Measurements from ENCODE around the gene MTIF3. TPM values are rescaled to one million over a fixed set of nuclear protein-coding genes. Genes with fewer than 3 reads are reported as not detected.

The MTIF3 gene
- polyA plus RNA-seq, 1 of the 3 experiments (the other 2 are of a cell fraction): 29.5 TPM

DNA sequence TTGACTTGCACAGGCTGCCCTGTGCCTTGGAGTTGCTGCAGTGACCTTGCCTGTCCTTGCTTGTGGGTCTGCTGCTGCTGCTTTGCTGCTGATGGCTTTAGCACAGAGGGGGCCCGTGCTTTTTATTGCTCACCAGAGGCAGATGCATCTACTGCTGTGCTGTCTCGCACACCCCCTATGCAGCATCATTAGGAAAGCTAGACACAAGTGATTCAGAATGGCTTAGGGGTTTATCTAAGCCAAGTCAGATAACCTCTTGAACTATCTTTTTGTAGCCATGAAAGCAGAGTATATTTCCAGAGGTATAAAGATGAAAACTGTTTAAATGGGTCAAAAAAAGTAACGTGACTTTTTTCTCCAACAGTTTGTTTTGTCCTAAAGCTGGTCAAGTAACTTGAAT lies 18.2 kb downstream of the MTIF3 start:
- H3K9me3 ChIP-seq: no peaks in the 10 kb centered on the region
- POLR2A ChIA-PET: no interaction called here
- DNase-seq: no peak
- TF ChIP-seq TAF1 (IDR thresholded peaks at IDR 0.05; ENCODE audit: borderline replicate concordance, low read depth, low read length): no peak
- TF ChIP-seq JUND (IDR thresholded peaks at IDR 0.05): no peak
- TF ChIP-seq REST (IDR thresholded peaks at IDR 0.05; ENCODE audit: low read depth, low read length): no peak
- no peak for TF ChIP-seq ZBTB33 (IDR thresholded peaks at IDR 0.05; ENCODE audit: borderline replicate concordance, low read depth)
- TF ChIP-seq RAD21 (IDR thresholded peaks at IDR 0.05; ENCODE audit: low read length): no peak
- no peak for TF ChIP-seq SMC3 (IDR thresholded peaks at IDR 0.05; ENCODE audit: low read depth, low read length)
- TF ChIP-seq, protein P1, sequence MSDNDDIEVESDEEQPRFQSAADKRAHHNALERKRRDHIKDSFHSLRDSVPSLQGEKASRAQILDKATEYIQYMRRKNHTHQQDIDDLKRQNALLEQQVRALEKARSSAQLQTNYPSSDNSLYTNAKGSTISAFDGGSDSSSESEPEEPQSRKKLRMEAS (IDR thresholded peaks at IDR 0.05; ENCODE audit: low read depth): no peak
- no peak for TF ChIP-seq POLR2AphosphoS5 (IDR thresholded peaks at IDR 0.05; ENCODE audit: low read depth, low read length)
- no peak for TF ChIP-seq EP300 (IDR thresholded peaks at IDR 0.05; ENCODE audit: borderline replicate concordance in 1 of 2, low read depth in 1 of 2, low read length in 1 of 2)
- TF ChIP-seq SIN3A (IDR thresholded peaks at IDR 0.05; ENCODE audit: borderline replicate concordance, low read depth, low read length): no peak
- no peak for TF ChIP-seq GABPA (IDR thresholded peaks at IDR 0.05; ENCODE audit: low read depth)
- TF ChIP-seq, protein P2, sequence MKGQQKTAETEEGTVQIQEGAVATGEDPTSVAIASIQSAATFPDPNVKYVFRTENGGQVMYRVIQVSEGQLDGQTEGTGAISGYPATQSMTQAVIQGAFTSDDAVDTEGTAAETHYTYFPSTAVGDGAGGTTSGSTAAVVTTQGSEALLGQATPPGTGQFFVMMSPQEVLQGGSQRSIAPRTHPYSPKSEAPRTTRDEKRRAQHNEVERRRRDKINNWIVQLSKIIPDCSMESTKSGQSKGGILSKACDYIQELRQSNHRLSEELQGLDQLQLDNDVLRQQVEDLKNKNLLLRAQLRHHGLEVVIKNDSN (IDR thresholded peaks at IDR 0.05; ENCODE audit: borderline replicate concordance, low read depth): no peak
- TF ChIP-seq PBX3 (IDR thresholded peaks at IDR 0.05): no peak
- TF ChIP-seq ELF1 (IDR thresholded peaks at IDR 0.05): no peak
- TF ChIP-seq FOXM1 (IDR thresholded peaks at IDR 0.05; ENCODE audit: low read depth): no peak
- H3K9me2 ChIP-seq: no peaks in the 10 kb centered on the region
- CTCF ChIA-PET: interaction anchor here (0.7 to 1.2 kb wide), 2 partner anchors 11 to 59 kb away, joined by 3 read pairs; no protein-coding TSS in a partner anchor
- 97% methylated on average over 1 of the region's 3 CpGs for WGBS (ENCODE audit: low lambda C conversion rate)
- no peak overlapping the region for H3K27ac ChIP-seq (ENCODE audit: low read depth in 2 of 2, low read length in 1 of 2)
- no peak overlapping the region for H3K4me3 ChIP-seq (ENCODE audit: low read depth in 2 of 2, low read length in 1 of 2)
- H3F3A ChIP-seq (replicated peaks; ENCODE audit: insufficient read depth): peaks cover 6% of the 10 kb centered on the region
- peaks cover 2% of the 10 kb centered on the region; the same call in 1 of the 2 replicates for H4K20me1 ChIP-seq (ENCODE audit: insufficient read depth)
- peaks cover 62 to 81% of the 10 kb centered on the region in 2 experiments for H3K36me3 ChIP-seq (replicated peaks in 1 of 2; ENCODE audit: control insufficient read depth in 1 of 2, insufficient read depth in 2 of 2, low read length in 1 of 2)
- H3K4me2 ChIP-seq: no peak overlapping the region
- H3K79me2 ChIP-seq (ENCODE audit: insufficient read depth): peaks cover 1% of the 10 kb centered on the region; the same call in 1 of the 2 replicates
- no peaks in the 10 kb centered on the region; a peak in 1 of 4 replicates for H3K4me1 ChIP-seq (ENCODE audit: control insufficient read depth in 1 of 2, insufficient read depth in 2 of 2, low read depth in 1 of 2, low read length in 1 of 2)
- H3K9ac ChIP-seq: no peak overlapping the region
- H2AFZ ChIP-seq (ENCODE audit: low read depth): no peak overlapping the region
- no peaks in the 10 kb centered on the region for H3K27me3 ChIP-seq (ENCODE audit: insufficient read depth)
